H1 (cell line): ENCODE results near the gene GUCY1A1. TPM values are rescaled to one million over a fixed set of nuclear protein-coding genes. Genes with fewer than 3 reads are reported as not detected.

Experiments used
- CTCF ChIA-PET: fragments of 300-600 bp; sonication (Branson Sonifier 250); formaldehyde crosslinking; loops from one replicate; lab custom pipeline; 2021; ENCODE audit not compliant: partially characterized antibody; lab: Charles Lee
- POLR2A ChIA-PET: fragments of 300-600 bp; sonication (Branson Sonifier 250); formaldehyde crosslinking; loops from one replicate; lab custom pipeline; 2021; ENCODE audit warnings: inconsistent platforms; ENCODE audit not compliant: partially characterized antibody; lab: Charles Lee
- DNase-seq, 2 experiments: peaks; one replicate each; pipeline versions ENCODE4 v3.0.0 to v3.0.0-alpha.2; 2010 to 2022; ENCODE audit warnings: low spot score in 2 of 2, low read depth in 1 of 2, mixed read lengths in 1 of 2
- FAIRE-seq: peaks from 2 replicates; lab custom pipeline; 2011; peaks lifted over from hg19 to GRCh38; lab: Jason Lieb, UNC
- H2AFZ ChIP-seq: 2 replicates; pipeline ENCODE4 v1.8.1; 2012; ENCODE audit warnings: low read length, inconsistent platforms
- H2AK5ac ChIP-seq: 2 replicates; pipeline ENCODE4 v1.6.1; 2013; ENCODE audit warnings: low read depth, low read length
- H2BK120ac ChIP-seq: replicated peaks from 2 replicates; pipeline ENCODE3; 2013; ENCODE audit warnings: low read depth, low read length, inconsistent platforms
- H2BK12ac ChIP-seq: 2 replicates; pipeline ENCODE4 v1.6.1; 2013; ENCODE audit warnings: low read depth, low read length
- H2BK15ac ChIP-seq: 2 replicates; pipeline ENCODE4 v1.6.1; 2013; ENCODE audit warnings: low read length
- H2BK20ac ChIP-seq: 2 replicates; pipeline ENCODE4 v1.6.1; 2013; ENCODE audit warnings: low read length
- H2BK5ac ChIP-seq: 2 replicates; pipeline ENCODE4 v1.6.1; 2013; ENCODE audit warnings: low read depth, low read length
- H3K14ac ChIP-seq: 2 replicates; pipeline ENCODE4 v1.6.1; 2013; ENCODE audit warnings: inconsistent platforms; ENCODE audit not compliant: insufficient read length
- H3K18ac ChIP-seq: 2 replicates; pipeline ENCODE4 v1.6.1; 2013; ENCODE audit warnings: low read length; ENCODE audit errors: extremely low read depth
- H3K23ac ChIP-seq: 2 replicates; pipeline ENCODE4 v1.6.1; 2013; ENCODE audit warnings: inconsistent platforms; ENCODE audit not compliant: insufficient read length
- H3K23me2 ChIP-seq: 2 replicates; pipeline ENCODE4 v1.6.1; 2013; ENCODE audit warnings: low read depth, low read length
- H3K27ac ChIP-seq: 2 replicates; pipeline ENCODE4 v1.6.1; 2011; ENCODE audit warnings: low read depth, low read length, inconsistent platforms
- H3K27me3 ChIP-seq, 4 experiments: replicated peaks in 1 of 4; 1 replicate in 1 of 4; 2 replicates in 3 of 4; pipeline versions ENCODE4 v1.6.1 to v1.8.1; 2011 to 2013; ENCODE audit warnings: low read length in 3 of 4, mild to moderate bottlenecking in 3 of 4, inconsistent platforms in 2 of 4, mixed read lengths in 2 of 4, moderate library complexity in 1 of 4; ENCODE audit not compliant: control insufficient read depth in 3 of 4, insufficient read depth in 3 of 4; ENCODE audit errors: extremely low read depth in 1 of 4
- H3K36me3 ChIP-seq, 4 experiments: 2 replicates each; pipeline versions ENCODE4 v1.6.1 to v1.8.1; 2011 to 2013; ENCODE audit warnings: mild to moderate bottlenecking in 4 of 4, low read length in 3 of 4, moderate library complexity in 2 of 4, control low read depth in 1 of 4, inconsistent platforms in 1 of 4; ENCODE audit not compliant: insufficient read depth in 4 of 4, control insufficient read depth in 2 of 4
- H3K4ac ChIP-seq: replicated peaks from 2 replicates; pipeline ENCODE3; 2013; ENCODE audit warnings: low read length, low read depth, mixed read lengths, inconsistent platforms; ENCODE audit not compliant: insufficient read length
- H3K4me1 ChIP-seq, 4 experiments: replicated peaks in 1 of 4; 1 replicate in 1 of 4; 2 replicates in 3 of 4; pipeline versions ENCODE4 v1.6.1 to v1.8.1; 2011 to 2013; ENCODE audit warnings: low read length in 3 of 4, inconsistent platforms in 2 of 4, mixed read lengths in 1 of 4; ENCODE audit not compliant: insufficient read depth in 4 of 4, control insufficient read depth in 3 of 4
- H3K4me2 ChIP-seq, 2 experiments: 2 replicates each; pipeline versions ENCODE4 v1.6.1 to v1.8.1; 2011 to 2013; ENCODE audit warnings: low read depth in 2 of 2, low read length in 2 of 2, control low read depth in 1 of 2, inconsistent platforms in 1 of 2, mild to moderate bottlenecking in 1 of 2; ENCODE audit not compliant: insufficient read depth in 1 of 2
- H3K4me3 ChIP-seq, 4 experiments: fragments of 200-600, 300-600 bp in 1 of 4; sonication (generic), shearing (Covaris generic), sonication (Bioruptor Twin) in 1 of 4; 2 replicates each; pipeline versions ENCODE4 v1.5.1 to v1.8.1; 2011 to 2016; ENCODE audit warnings: low read length in 4 of 4, low read depth in 3 of 4, control low read depth in 2 of 4, inconsistent platforms in 2 of 4, mild to moderate bottlenecking in 2 of 4, mixed read lengths in 1 of 4, moderate library complexity in 1 of 4; ENCODE audit not compliant: insufficient read depth in 2 of 4; ENCODE audit errors: extremely low read depth in 1 of 4
- H3K56ac ChIP-seq: replicated peaks from 2 replicates; pipeline ENCODE3; 2013; ENCODE audit warnings: low read depth, mild to moderate bottlenecking, mixed read lengths, low read length, inconsistent platforms; ENCODE audit not compliant: insufficient read length
- H3K79me1 ChIP-seq: 2 replicates; pipeline ENCODE4 v1.6.1; 2013; ENCODE audit warnings: low read depth, low read length, control low read depth
- H3K79me2 ChIP-seq, 2 experiments: 2 replicates each; pipeline versions ENCODE4 v1.6.1 to v1.8.1; 2012 to 2013; ENCODE audit warnings: low read length in 2 of 2, mild to moderate bottlenecking in 2 of 2, inconsistent platforms in 1 of 2; ENCODE audit not compliant: insufficient read depth in 2 of 2, control insufficient read depth in 1 of 2
- H3K9ac ChIP-seq, 4 experiments: replicated peaks in 1 of 4; 1 replicate in 1 of 4; 2 replicates in 3 of 4; pipeline versions ENCODE4 v1.6.1 to v1.8.1; 2011 to 2013; ENCODE audit warnings: low read depth in 3 of 4, low read length in 3 of 4, control low read depth in 2 of 4, mild to moderate bottlenecking in 2 of 4, moderate library complexity in 2 of 4, inconsistent platforms in 1 of 4; ENCODE audit errors: extremely low read depth in 1 of 4
- H3K9me3 ChIP-seq, 2 experiments: 2 replicates each; pipeline versions ENCODE4 v1.6.1 to v1.8.1; 2012 to 2013; ENCODE audit warnings: mild to moderate bottlenecking in 2 of 2, moderate library complexity in 2 of 2, control low read depth in 1 of 2, inconsistent platforms in 1 of 2, low read depth in 1 of 2, low read length in 1 of 2, mixed read lengths in 1 of 2; ENCODE audit not compliant: insufficient read depth in 2 of 2
- H4K20me1 ChIP-seq, 2 experiments: replicated peaks in 1 of 2; 2 replicates each; pipeline versions ENCODE3 to v1.8.1; 2011 to 2013; ENCODE audit warnings: inconsistent platforms in 2 of 2, low read length in 2 of 2, mild to moderate bottlenecking in 1 of 2; ENCODE audit not compliant: insufficient read depth in 2 of 2, control insufficient read depth in 1 of 2
- H4K5ac ChIP-seq: 2 replicates; pipeline ENCODE4 v1.6.1; 2013; ENCODE audit warnings: low read length, low read depth, mixed read lengths, inconsistent platforms; ENCODE audit not compliant: insufficient read length
- H4K8ac ChIP-seq: 2 replicates; pipeline ENCODE4 v1.8.0; 2013; ENCODE audit warnings: mild to moderate bottlenecking, moderate library complexity, low read length, inconsistent platforms; ENCODE audit not compliant: insufficient read depth; ENCODE audit errors: extremely low read depth
- H4K91ac ChIP-seq: replicated peaks from 2 replicates; pipeline ENCODE3; 2013; ENCODE audit warnings: low read length, mixed read lengths, inconsistent platforms; ENCODE audit not compliant: insufficient read length
- BCL11A ChIP-seq, 2 experiments: IDR thresholded peaks; one replicate each; pipeline ENCODE4 v1.6.1; 2011; ENCODE audit warnings: low read depth in 2 of 2, low read length in 2 of 2, mild to moderate bottlenecking in 2 of 2
- EP300 ChIP-seq, 2 experiments: IDR thresholded peaks; 1 replicate in 1 of 2; 2 replicates in 1 of 2; pipeline ENCODE4 v1.6.1; 2011 to 2012; ENCODE audit warnings: low read depth in 2 of 2, low read length in 2 of 2, mild to moderate bottlenecking in 2 of 2, borderline replicate concordance in 1 of 2, inconsistent platforms in 1 of 2, moderate library complexity in 1 of 2
- HDAC6 ChIP-seq: IDR thresholded peaks from one replicate; pipeline ENCODE4 v1.7.1; 2012; ENCODE audit warnings: low read depth, mild to moderate bottlenecking, inconsistent platforms, low read length, moderate library complexity
- YY1 ChIP-seq: IDR thresholded peaks from 2 replicates; pipeline ENCODE4 v1.6.1; 2011; ENCODE audit warnings: low read depth, mild to moderate bottlenecking, low read length
- WGBS, 2 experiments: shearing (Covaris generic) in 1 of 2; methylation state at CpG; one replicate each; pipeline versions ENCODE4 v1.1.6 to v1.1.7; 2013 to 2015; ENCODE audit warnings: low lambda C conversion rate in 2 of 2, mixed read lengths in 2 of 2, inconsistent platforms in 1 of 2, low coverage in 1 of 2, missing lambda C conversion rate in 1 of 2; ENCODE audit not compliant: insufficient replicate concordance in 2 of 2, insufficient coverage in 1 of 2, insufficient read length in 1 of 2; ENCODE audit errors: extremely low coverage in 1 of 2, missing lambda C conversion rate in 1 of 2; 5-methylcytosine and 5-hydroxymethylcytosine counted together
- polyA plus RNA-seq, 7 experiments: library from polyadenylated mRNA; depleted of rRNA in 3 of 7; stranded (reverse) in 5 of 7; unstranded in 2 of 7; fragments of >200 nt in 5 of 7; fragments of 200-250 nt in 2 of 7; gene quantifications; 1 replicate in 5 of 7; 2 replicates in 1 of 7; 4 replicates in 1 of 7; pipeline versions ENCODE4 v1.2.1 to v1.2.3, GENCODE V29; 2011 to 2013; ENCODE audit warnings: missing spikeins in 2 of 7, mixed read lengths in 2 of 7
- total RNA-seq: library from RNA; stranded (reverse); fragmentation: NEBNext Ultra II Directional; extraction: Animal tissue kit (Norgen Biotek cat#: 25700); gene quantifications from 2 replicates; pipeline ENCODE4 v1.2.1, GENCODE V29; 2021

The GUCY1A1 gene
- total and polyA plus RNA-seq, 2 of the 8 experiments (the other 6 are each of a cell fraction or from before 2014, with no cell fraction given), result not detected

- no peak overlapping the region for H2BK5ac ChIP-seq
- no peaks in the 10 kb centered on the region for H4K20me1 ChIP-seq
- H3K27ac ChIP-seq, result no peak overlapping the region
- H3K36me3 ChIP-seq, result no peaks in the 10 kb centered on the region
- H4K8ac ChIP-seq, result no peak overlapping the region
- no peak overlapping the region for H3K56ac ChIP-seq
- H2BK20ac ChIP-seq, result no peak overlapping the region
- H3K4me1 ChIP-seq, result no peaks in the 10 kb centered on the region
- FAIRE-seq (no peak), DNase-seq (no peak)
- no peak overlapping the region for H3K4me2 ChIP-seq
- H3K9ac ChIP-seq, result no peak overlapping the region
- no peak overlapping the region for H3K4me3 ChIP-seq
- CTCF ChIA-PET, result no interaction called here
- H3K9me3 ChIP-seq, result no peaks in the 10 kb centered on the region
- no peaks in the 10 kb centered on the region for H3K23me2 ChIP-seq
- H3K79me1 ChIP-seq, result no peaks in the 10 kb centered on the region
- no peaks in the 10 kb centered on the region for H3K79me2 ChIP-seq
- no peak overlapping the region for H2BK120ac ChIP-seq
- no peak overlapping the region for H2AK5ac ChIP-seq
- POLR2A ChIA-PET, result no interaction called here
- no peak overlapping the region for H2BK15ac ChIP-seq
- H2AFZ ChIP-seq, result no peak overlapping the region
- no peaks in the 10 kb centered on the region for H3K27me3 ChIP-seq
- H2BK12ac ChIP-seq, result no peak overlapping the region
- 96% methylated on average over 3 of the region's 3 CpGs; no CpG with 5 or more reads in 1 of the 2 experiments for WGBS, 2 experiments
- no peak overlapping the region for H3K4ac ChIP-seq
- no peak overlapping the region for H3K14ac ChIP-seq
- no peak overlapping the region for H3K23ac ChIP-seq
- no peak overlapping the region for H3K18ac ChIP-seq
- H4K91ac ChIP-seq, result no peak overlapping the region
- no peak overlapping the region for H4K5ac ChIP-seq
- no peak for TF ChIP-seq EP300 (IDR thresholded peaks at IDR 0.05; ENCODE audit: borderline replicate concordance in 1 of 2, low read depth in 2 of 2, low read length in 2 of 2)
- TF ChIP-seq BCL11A (IDR thresholded peaks at IDR 0.05; ENCODE audit: low read depth in 2 of 2, low read length in 2 of 2), result no peak
- no peak for TF ChIP-seq YY1
- no peak for TF ChIP-seq HDAC6
These were observed 40.1 kb upstream of the GUCY1A1 start for GRCh38 chr4:155626561-155626960.
